ENCODE data around the gene MTUS2. TPM values are rescaled to one million over a fixed set of nuclear protein-coding genes. Genes with fewer than 3 reads are reported as not detected.

Gene MTUS2
- total and polyA plus RNA-seq, 2 of the 8 experiments (the other 6 are each of a cell fraction or from before 2014, with no cell fraction given): 0.18 to 0.80 TPM

- H3K23me2 ChIP-seq (ENCODE audit: low read depth, low read length): no peaks in the 10 kb centered on the region; the same call in 1 of the 2 replicates
- H3K79me2 ChIP-seq (ENCODE audit: control insufficient read depth in 1 of 2, insufficient read depth in 2 of 2, low read length in 2 of 2): no peaks in the 10 kb centered on the region
- H4K20me1 ChIP-seq (replicated peaks in 1 of 2; ENCODE audit: control insufficient read depth in 1 of 2, insufficient read depth in 2 of 2, low read length in 2 of 2): no peaks in the 10 kb centered on the region
- H4K8ac ChIP-seq (ENCODE audit: extremely low read depth, insufficient read depth, low read length): no peak overlapping the region
- no peak overlapping the region for H4K5ac ChIP-seq (ENCODE audit: insufficient read length, low read depth, low read length)
- H3K4ac ChIP-seq (replicated peaks; ENCODE audit: insufficient read length, low read depth, low read length): no peak overlapping the region
- no peak overlapping the region for H3K27ac ChIP-seq (ENCODE audit: low read depth, low read length)
- no peaks in the 10 kb centered on the region for H3K79me1 ChIP-seq (ENCODE audit: low read depth, low read length)
- no peak overlapping the region for H2BK5ac ChIP-seq (ENCODE audit: low read depth, low read length)
- H3K23ac ChIP-seq (ENCODE audit: insufficient read length): no peak overlapping the region
- H2BK12ac ChIP-seq (ENCODE audit: low read depth, low read length): no peak overlapping the region
- 94% methylated on average over 3 of the region's 3 CpGs; no CpG with 5 or more reads in 1 of the 2 experiments for WGBS, 2 experiments (ENCODE audit: extremely low coverage in 1 of 2, insufficient coverage in 1 of 2, insufficient read length in 1 of 2, insufficient replicate concordance in 2 of 2, low coverage in 1 of 2, low lambda C conversion rate in 2 of 2, missing lambda C conversion rate in 1 of 2)
- H3K4me3 ChIP-seq (ENCODE audit: extremely low read depth in 1 of 4, insufficient read depth in 2 of 4, low read depth in 3 of 4, low read length in 4 of 4): no peak overlapping the region
- no peak overlapping the region for H3K4me2 ChIP-seq (ENCODE audit: insufficient read depth in 1 of 2, low read depth in 2 of 2, low read length in 2 of 2)
- no peak overlapping the region for H2BK120ac ChIP-seq (replicated peaks; ENCODE audit: low read depth, low read length)
- no peak overlapping the region for H2BK15ac ChIP-seq (ENCODE audit: low read length)
- DNase-seq (ENCODE audit: low read depth in 1 of 2, low spot score in 2 of 2): no peak
- no peak overlapping the region for H2AFZ ChIP-seq (ENCODE audit: low read length)
- H2AK5ac ChIP-seq (ENCODE audit: low read depth, low read length): no peak overlapping the region
- H3K9me3 ChIP-seq (ENCODE audit: insufficient read depth in 2 of 2, low read depth in 1 of 2, low read length in 1 of 2): peaks cover under 1 to 7% of the 10 kb centered on the region in 2 experiments; a peak in 3 of 4 replicates
- H2BK20ac ChIP-seq (ENCODE audit: low read length): no peak overlapping the region
- H3K18ac ChIP-seq (ENCODE audit: extremely low read depth, low read length): no peak overlapping the region
- ChIA-PET CTCF (ENCODE audit: partially characterized antibody) (interaction anchor here (1.2 to 1.5 kb wide), 3 partner anchors 11 to 20 kb away, joined by 3 to 6 read pairs (median 3); no protein-coding TSS in a partner anchor), POLR2A (ENCODE audit: partially characterized antibody) (interaction anchor here (0.6 kb wide), 1 partner anchor 279 kb away, joined by 3 read pairs; no protein-coding TSS in a partner anchor)
- TF ChIP-seq CREB1 (IDR thresholded peaks at IDR 0.05) (no peak), SUZ12 (IDR thresholded peaks at IDR 0.05; ENCODE audit: low read length) (no peak), HDAC6 (IDR thresholded peaks at IDR 0.05; ENCODE audit: low read depth, low read length) (no peak), EGR1 (IDR thresholded peaks at IDR 0.05; ENCODE audit: borderline replicate concordance, low read depth, low read length) (no peak), GABPA (IDR thresholded peaks at IDR 0.05; ENCODE audit: borderline replicate concordance, insufficient read depth, low read length) (no peak), FOSL1 (IDR thresholded peaks at IDR 0.05; ENCODE audit: insufficient read depth, low read depth, low read length) (no peak), POLR2AphosphoS5 (IDR thresholded peaks at IDR 0.05; ENCODE audit: low read depth, low read length) (no peak), SIX5 (IDR thresholded peaks at IDR 0.05; ENCODE audit: low read depth, low read length) (no peak)
- no peaks in the 10 kb centered on the region; a peak in 1 of 7 replicates for H3K4me1 ChIP-seq (replicated peaks in 1 of 4; ENCODE audit: control insufficient read depth in 3 of 4, insufficient read depth in 4 of 4, low read length in 3 of 4)
- H3K36me3 ChIP-seq (ENCODE audit: control insufficient read depth in 2 of 4, insufficient read depth in 4 of 4, low read length in 3 of 4): no peaks in the 10 kb centered on the region
- no peak overlapping the region for H3K14ac ChIP-seq (ENCODE audit: insufficient read length)
- H3K27me3 ChIP-seq (replicated peaks in 1 of 4; ENCODE audit: control insufficient read depth in 3 of 4, extremely low read depth in 1 of 4, insufficient read depth in 3 of 4, low read length in 3 of 4): peaks cover 0 to 20% (median 18%) of the 10 kb centered on the region in 4 experiments; a peak in 6 of 7 replicates
- no peak for FAIRE-seq
- no peak overlapping the region for H3K56ac ChIP-seq (replicated peaks; ENCODE audit: insufficient read length, low read depth, low read length)
- no peak overlapping the region for H3K9ac ChIP-seq (replicated peaks in 1 of 4; ENCODE audit: extremely low read depth in 1 of 4, low read depth in 3 of 4, low read length in 3 of 4)
- no peak overlapping the region for H4K91ac ChIP-seq (replicated peaks; ENCODE audit: insufficient read length, low read length)
These were observed 5.2 kb downstream of the MTUS2 start for GRCh38 chr13:28825379-28825778.
